SU-DHL-6 (cell line): ENCODE results near the gene KCNIP4.

Experiments
- H2AFZ ChIP-seq: fragments of 200-600 bp; sonication (generic); 2 replicates; pipeline ENCODE4 v1.6.1; 2014; ENCODE audit warnings: low read depth, mild to moderate bottlenecking, moderate library complexity, mixed read lengths, antibody characterized with exemption, low read length; ENCODE audit not compliant: severe bottlenecking
- H3F3A ChIP-seq: fragments of 200-600 bp; shearing (Covaris generic); 2 replicates; pipeline ENCODE4 v1.6.0; 2016; ENCODE audit warnings: antibody characterized with exemption, mild to moderate bottlenecking; ENCODE audit not compliant: insufficient read depth
- H3K27ac ChIP-seq: fragments of 200-600 bp; sonication (generic); 2 replicates; pipeline ENCODE4 v1.5.1; 2016; ENCODE audit warnings: low read depth, mild to moderate bottlenecking, low read length, moderate library complexity, mixed read lengths
- H3K27me3 ChIP-seq: fragments of 200-600 bp; sonication (generic), shearing (Covaris generic); 2 replicates; pipeline ENCODE4 v1.6.0; 2014; ENCODE audit warnings: mild to moderate bottlenecking, low read length
- H3K36me3 ChIP-seq: fragments of 200-600 bp; sonication (generic); 2 replicates; pipeline ENCODE4 v1.6.1; 2014; ENCODE audit warnings: mild to moderate bottlenecking, low read length, mixed read lengths
- H3K4me2 ChIP-seq: fragments of 300-600, 200-600 bp; shearing (Covaris generic), sonication (generic); 2 replicates; pipeline ENCODE4 v1.6.0; 2014; ENCODE audit warnings: low read length, low read depth, mild to moderate bottlenecking; ENCODE audit not compliant: poor library complexity, severe bottlenecking
- H3K4me3 ChIP-seq: fragments of 200-600 bp; sonication (generic); 2 replicates; pipeline ENCODE4 v1.5.1; 2014; ENCODE audit warnings: antibody characterized with exemption, low read length, mild to moderate bottlenecking, mixed read lengths; ENCODE audit not compliant: insufficient read depth, poor library complexity, severe bottlenecking
- H3K79me2 ChIP-seq: fragments of 200-600 bp; sonication (generic); 2 replicates; pipeline ENCODE4 v1.6.1; 2014; ENCODE audit warnings: mild to moderate bottlenecking, low read length, moderate library complexity; ENCODE audit not compliant: insufficient read depth
- H3K9ac ChIP-seq: fragments of 200-600 bp; sonication (generic); 2 replicates; pipeline ENCODE4 v1.7.0; 2014; ENCODE audit warnings: mild to moderate bottlenecking, low read length
- H3K9me2 ChIP-seq: fragments of 200-600 bp; sonication (generic); replicated peaks from 2 replicates; pipeline ENCODE4 v1.6.1; 2014; ENCODE audit warnings: low read length; ENCODE audit not compliant: insufficient read depth
- H3K9me3 ChIP-seq: fragments of 200-600 bp; sonication (generic); 2 replicates; pipeline ENCODE4 v1.6.1; 2014; ENCODE audit warnings: low read length, mixed read lengths; ENCODE audit not compliant: insufficient read depth
- H4K20me1 ChIP-seq: fragments of 200-600 bp; sonication (generic); 2 replicates; pipeline ENCODE4 v1.6.1; 2014; ENCODE audit warnings: low read depth, mild to moderate bottlenecking, antibody characterized with exemption, low read length, moderate library complexity, mixed read lengths
- CTCF ChIP-seq: fragments of 200-600 bp; sonication (generic); IDR thresholded peaks from one replicate; pipeline ENCODE4 v1.5.1; 2017; ENCODE audit warnings: antibody characterized with exemption, mild to moderate bottlenecking, low read length, moderate library complexity; ENCODE audit not compliant: insufficient read depth, poor library complexity, severe bottlenecking
- EZH2phosphoT487 ChIP-seq: fragments of 200-600 bp; sonication (generic), shearing (Covaris generic); conservative IDR thresholded peaks from 2 replicates; pipeline ENCODE4 v1.6.1; 2018; ENCODE audit warnings: mild to moderate bottlenecking, antibody characterized with exemption, low read length, moderate library complexity, mixed read lengths

Gene KCNIP4

GRCh38 chr4:21898101-21898500, 50.5 kb downstream of the KCNIP4 start:
- Histone ChIP-seq H3K9me3 (no peaks in the 10 kb centered on the region), H3K9me2 (no peaks in the 10 kb centered on the region), H3F3A (no peaks in the 10 kb centered on the region), H3K27me3 (no peaks in the 10 kb centered on the region), H3K9ac (no peak overlapping the region), H3K79me2 (no peaks in the 10 kb centered on the region), H3K4me2 (no peak overlapping the region), H4K20me1 (no peaks in the 10 kb centered on the region), H3K4me3 (no peak overlapping the region), H2AFZ (no peak overlapping the region), H3K36me3 (no peaks in the 10 kb centered on the region), H3K27ac (no peak overlapping the region)
- TF ChIP-seq EZH2phosphoT487 (no peak), CTCF (no peak)

GRCh38 chr4:21896767-21897166, 51.8 kb downstream of the KCNIP4 start:
- Histone ChIP-seq H3K4me3 (no peak overlapping the region), H3K36me3 (no peaks in the 10 kb centered on the region), H3K9me3 (no peaks in the 10 kb centered on the region), H3K27me3 (no peaks in the 10 kb centered on the region), H3K9ac (no peak overlapping the region), H3K9me2 (no peaks in the 10 kb centered on the region), H2AFZ (no peak overlapping the region), H3K27ac (no peak overlapping the region), H3F3A (no peaks in the 10 kb centered on the region), H3K79me2 (no peaks in the 10 kb centered on the region), H4K20me1 (no peaks in the 10 kb centered on the region), H3K4me2 (no peak overlapping the region)
- TF ChIP-seq CTCF (no peak), EZH2phosphoT487 (no peak)

GRCh38 chr4:21893136-21893535, 55.4 kb downstream of the KCNIP4 start:
- no peaks in the 10 kb centered on the region for H3K79me2 ChIP-seq
- no peaks in the 10 kb centered on the region for H3F3A ChIP-seq
- H3K27me3 ChIP-seq, result no peaks in the 10 kb centered on the region
- H3K27ac ChIP-seq, result no peak overlapping the region
- H3K9ac ChIP-seq, result no peak overlapping the region
- TF ChIP-seq CTCF (no peak), EZH2phosphoT487 (no peak)
- no peaks in the 10 kb centered on the region for H3K9me2 ChIP-seq
- no peaks in the 10 kb centered on the region for H3K36me3 ChIP-seq
- no peaks in the 10 kb centered on the region for H4K20me1 ChIP-seq
- no peak overlapping the region for H3K4me2 ChIP-seq
- H2AFZ ChIP-seq, result no peak overlapping the region
- H3K4me3 ChIP-seq, result no peak overlapping the region
- no peaks in the 10 kb centered on the region for H3K9me3 ChIP-seq
